AG04450 (cell line): ENCODE results near the gene BNIP5. TPM values are rescaled to one million over a fixed set of nuclear protein-coding genes. Genes with fewer than 3 reads are reported as not detected.

ENCODE experiments used
- CTCF ChIA-PET: fragments of 300-600, 350-600 bp; formaldehyde crosslinking; extraction: SDS; loops from one replicate; lab custom pipeline; 2022; ENCODE audit warnings: antibody characterized with exemption, inconsistent platforms; lab: Charles Lee
- POLR2A ChIA-PET: fragments of 350-600 bp; formaldehyde crosslinking; extraction: SDS; loops from one replicate; lab custom pipeline; 2021; ENCODE audit warnings: antibody characterized with exemption, inconsistent platforms; lab: Yijun Ruan, JAX
- DNase-seq: peaks from one replicate; pipeline ENCODE4 v3.0.0-alpha.2; 2011; ENCODE audit warnings: low read depth, low spot score
- H3K27ac ChIP-seq: one replicate; pipeline ENCODE4 v1.5.1; 2012; ENCODE audit warnings: low read depth, low read length, control low read depth
- H3K27me3 ChIP-seq: one replicate; pipeline ENCODE4 v1.6.0; 2012; ENCODE audit warnings: low read length; ENCODE audit not compliant: control insufficient read depth, insufficient read depth
- H3K4me3 ChIP-seq: 2 replicates; pipeline ENCODE4 v1.5.1; 2011; ENCODE audit warnings: mild to moderate bottlenecking, low read depth, low read length, control low read depth
- H3K9me3 ChIP-seq: 2 replicates; pipeline ENCODE4 v1.5.1; 2012; ENCODE audit warnings: low read length; ENCODE audit not compliant: control insufficient read depth, insufficient read depth
- CTCF ChIP-seq: IDR thresholded peaks from 2 replicates; pipeline ENCODE4 v1.5.1; 2011; ENCODE audit warnings: low read depth, low read length, control low read depth, inconsistent platforms
- polyA plus RNA-seq: library from polyadenylated mRNA; depleted of rRNA; stranded (reverse); fragments of >200 nt; gene quantifications from 2 replicates; pipeline ENCODE4 v1.2.3, GENCODE V29; 2011

BNIP5 gene
- polyA plus RNA-seq, 1 experiment = not detected

- Histone ChIP-seq H3K9me3 (no peaks in the 10 kb centered on the region), H3K4me3 (no peak overlapping the region), H3K27ac (no peak overlapping the region), H3K27me3 (peaks cover 24% of the 10 kb centered on the region)
- DNase-seq = no peak
- TF ChIP-seq CTCF = no peak
- POLR2A ChIA-PET = no interaction called here
- CTCF ChIA-PET = interaction anchor here (1.8 kb wide), 1 partner anchor 62 kb away, joined by 5 read pairs; no protein-coding TSS in a partner anchor
These were observed 38.7 kb downstream of the BNIP5 start for GRCh38 chr6:36298027-36298426.

GRCh38 chr6:36297511-36297910 is 39.2 kb downstream of the BNIP5 start:
- ChIA-PET CTCF (interaction anchor here (0.6 to 1.8 kb wide), 2 partner anchors 26 to 63 kb away, joined by 5 to 7 read pairs; no protein-coding TSS in a partner anchor), POLR2A (no interaction called here)
- TF ChIP-seq CTCF = no peak
- peaks cover 24% of the 10 kb centered on the region for H3K27me3 ChIP-seq
- no peaks in the 10 kb centered on the region; the same call in 1 of the 2 replicates for H3K9me3 ChIP-seq
- no peak overlapping the region for H3K27ac ChIP-seq
- no peak overlapping the region for H3K4me3 ChIP-seq
- DNase-seq = no peak

- DNase-seq = no peak
- TF ChIP-seq CTCF = no peak
- Histone ChIP-seq H3K4me3 (no peak overlapping the region), H3K27ac (no peak overlapping the region), H3K9me3 (no peaks in the 10 kb centered on the region; the same call in 1 of the 2 replicates), H3K27me3 (peaks cover 24% of the 10 kb centered on the region)
- CTCF ChIA-PET = interaction anchor here (0.6 to 1.8 kb wide), 3 partner anchors 26 to 63 kb away, joined by 5 to 7 read pairs (median 5); no protein-coding TSS in a partner anchor
- POLR2A ChIA-PET = interaction anchor here (0.6 kb wide), 1 partner anchor 847 kb away, joined by 3 read pairs; no protein-coding TSS in a partner anchor
These were observed 39.6 kb downstream of the BNIP5 start for GRCh38 chr6:36297051-36297450.

GRCh38 chr6:36296240-36296639 is 40.4 kb downstream of the BNIP5 start:
- no peak for DNase-seq
- no peak for TF ChIP-seq CTCF
- ChIA-PET POLR2A (interaction anchor here (0.6 kb wide), 1 partner anchor 848 kb away, joined by 3 read pairs; no protein-coding TSS in a partner anchor), CTCF (interaction anchor here (1.2 to 1.8 kb wide), 2 partner anchors 45 to 64 kb away, joined by 5 read pairs; no protein-coding TSS in a partner anchor)
- Histone ChIP-seq H3K27me3 (peaks cover 24% of the 10 kb centered on the region), H3K9me3 (no peaks in the 10 kb centered on the region; the same call in 1 of the 2 replicates), H3K27ac (no peak overlapping the region), H3K4me3 (no peak overlapping the region)

- ChIA-PET CTCF (no interaction called here), POLR2A (no interaction called here)
- TF ChIP-seq CTCF = no peak
- no peak overlapping the region for H3K27ac ChIP-seq
- no peak for DNase-seq
- H3K4me3 ChIP-seq = no peak overlapping the region
- peaks cover 26% of the 10 kb centered on the region for H3K27me3 ChIP-seq
- H3K9me3 ChIP-seq = no peaks in the 10 kb centered on the region; the same call in 1 of the 2 replicates
These were observed 44.5 kb downstream of the BNIP5 start for GRCh38 chr6:36292170-36292569.
